HG03342 (cell line): Measurements from ENCODE around the gene FOXD4.
"Not testable (repeated sequence)": the region's sequence is repeated elsewhere in the genome, so short reads cannot be mapped to it uniquely, and the experiment has no call there.

Source experiments
- ATAC-seq: cut with Tn5 transposase; IDR thresholded peaks from one replicate; pipeline ENCODE4 v1.9.1; 2021; ENCODE audit warnings: mild to moderate bottlenecking, moderate library complexity; ENCODE audit not compliant: unreplicated experiment

Gene FOXD4

DNA sequence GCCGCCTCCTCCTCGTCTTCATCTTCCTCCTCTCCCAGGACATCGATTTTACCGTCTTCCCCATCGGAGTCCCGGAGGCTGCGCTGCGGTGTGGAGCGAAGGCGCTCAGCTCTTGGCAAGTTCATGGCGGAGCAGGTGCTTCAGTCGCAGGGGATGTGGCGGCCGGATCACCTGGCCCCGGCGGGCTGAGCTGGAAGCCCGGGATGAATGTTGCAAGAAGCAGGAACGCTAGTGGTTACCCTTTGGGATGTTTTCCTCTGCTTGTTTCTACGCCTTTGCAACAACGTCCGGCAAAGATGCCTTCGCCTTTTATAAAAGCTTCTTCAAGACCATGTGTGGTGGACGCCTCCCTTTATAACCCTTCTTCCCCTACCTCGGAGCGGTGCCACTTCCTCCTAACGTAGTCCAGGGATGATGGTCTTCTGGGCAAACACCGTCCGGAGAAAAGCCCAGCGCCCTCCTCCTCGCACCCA, at the start of gene FOXD4:
Gene FOXD4, minus strand, starts transcription at position 423 of the 473 bp plus-strand sequence. Its CDS starts 298 bp downstream, at position 125.
- not testable (repeated sequence) for ATAC-seq

DNA sequence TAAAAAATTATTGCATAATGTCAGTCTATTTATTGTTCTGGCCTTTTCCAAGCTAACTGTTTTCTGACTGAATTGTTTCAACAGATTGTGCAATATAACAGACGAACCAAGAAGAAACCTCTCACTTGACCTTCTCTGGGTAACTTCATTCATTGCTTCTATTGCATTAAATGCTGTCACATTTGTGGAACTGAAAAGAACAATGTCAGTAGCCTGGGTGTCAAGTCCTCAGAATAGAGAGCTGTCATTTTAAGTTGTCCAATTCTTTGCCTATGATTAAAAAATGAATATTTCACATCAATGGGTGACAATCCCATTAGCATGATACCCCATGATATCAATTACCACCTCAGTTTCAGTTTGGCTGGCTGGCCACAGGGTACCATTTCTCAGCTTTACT, 41.7 kb upstream of the FOXD4 start:
- not testable (repeated sequence) for ATAC-seq

DNA sequence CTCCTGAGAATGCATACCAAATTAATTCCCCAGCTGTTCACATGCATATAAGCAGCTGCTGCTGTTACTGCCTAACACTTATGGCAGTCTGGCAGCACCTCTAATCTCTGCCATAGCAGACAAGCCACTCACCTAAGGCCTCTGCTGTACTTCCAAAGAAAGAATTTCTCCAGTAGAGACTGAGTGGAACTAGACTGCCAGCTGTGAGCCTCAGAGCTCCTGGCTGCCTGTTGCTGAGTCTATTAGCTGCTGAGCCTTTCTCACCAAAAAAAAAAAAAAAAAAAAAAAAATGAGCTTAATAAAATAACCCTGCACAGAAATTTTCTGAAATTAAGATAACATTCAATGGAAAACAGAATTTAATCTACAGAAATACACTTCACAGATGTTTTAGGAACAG, 33.0 kb upstream of the FOXD4 start:
- not testable (repeated sequence) for ATAC-seq

DNA sequence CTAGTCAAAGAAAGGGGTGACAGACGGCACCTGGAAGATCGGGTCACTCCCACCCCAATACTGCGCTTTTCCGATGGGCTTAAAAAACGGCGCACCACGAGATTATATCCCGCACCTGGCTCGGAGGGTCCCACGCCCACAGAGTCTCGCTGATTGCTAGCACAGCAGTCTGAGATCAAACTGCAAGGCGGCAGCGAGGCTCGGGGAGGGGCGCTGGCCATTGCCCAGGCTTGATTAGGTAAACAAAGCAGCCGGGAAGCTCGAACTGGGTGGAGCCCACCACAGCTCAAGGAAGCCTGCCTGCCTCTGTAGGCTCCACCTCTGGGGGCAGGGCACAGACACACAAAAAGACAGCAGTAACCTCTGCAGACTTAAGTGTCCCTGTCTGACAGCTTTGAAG, 21.7 kb upstream of the FOXD4 start:
- not testable (repeated sequence) for ATAC-seq

DNA sequence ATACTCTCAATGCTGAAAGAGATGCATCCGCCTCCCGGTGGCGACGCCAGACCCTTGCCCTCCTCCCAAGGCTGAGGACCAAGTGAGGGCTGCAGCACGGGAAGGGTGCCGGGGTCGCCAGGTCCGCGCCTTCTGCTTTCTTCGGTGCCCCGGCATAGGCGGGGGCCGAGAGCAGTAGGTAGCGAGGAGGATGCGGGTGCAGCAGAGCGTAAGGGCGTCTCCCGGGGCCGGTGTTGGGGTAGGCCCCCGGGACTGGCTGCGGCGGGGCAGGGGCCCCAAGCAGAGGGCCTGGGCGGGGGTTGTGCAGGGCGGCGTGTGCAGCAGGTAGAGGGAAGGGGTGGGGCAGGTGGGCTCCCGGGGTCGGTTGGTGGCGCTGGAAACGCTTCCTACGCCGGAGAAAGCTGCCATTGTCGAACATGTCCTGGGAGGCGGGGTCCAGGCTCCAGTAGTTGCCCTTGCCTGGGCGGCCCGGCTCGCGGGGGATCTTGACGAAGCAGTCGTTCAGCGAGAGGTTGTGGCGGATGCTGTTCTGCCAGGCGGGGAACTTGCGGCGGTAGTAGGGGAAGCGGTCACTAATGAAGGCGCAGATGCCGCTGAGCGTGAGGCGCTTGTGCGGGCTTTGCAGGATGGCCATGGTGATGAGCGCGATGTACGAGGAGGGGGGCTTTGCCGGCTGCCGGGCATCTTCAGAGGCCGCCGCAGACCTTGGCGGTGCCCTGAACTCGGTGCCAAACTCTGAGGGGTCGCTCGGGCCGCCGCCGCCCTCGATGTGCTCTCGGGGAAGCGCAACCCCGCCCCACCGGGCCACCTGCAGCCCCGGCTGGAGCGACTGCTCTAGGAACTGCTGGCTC, 848 bp downstream of the FOXD4 start:
- ATAC-seq: not testable (repeated sequence)

DNA sequence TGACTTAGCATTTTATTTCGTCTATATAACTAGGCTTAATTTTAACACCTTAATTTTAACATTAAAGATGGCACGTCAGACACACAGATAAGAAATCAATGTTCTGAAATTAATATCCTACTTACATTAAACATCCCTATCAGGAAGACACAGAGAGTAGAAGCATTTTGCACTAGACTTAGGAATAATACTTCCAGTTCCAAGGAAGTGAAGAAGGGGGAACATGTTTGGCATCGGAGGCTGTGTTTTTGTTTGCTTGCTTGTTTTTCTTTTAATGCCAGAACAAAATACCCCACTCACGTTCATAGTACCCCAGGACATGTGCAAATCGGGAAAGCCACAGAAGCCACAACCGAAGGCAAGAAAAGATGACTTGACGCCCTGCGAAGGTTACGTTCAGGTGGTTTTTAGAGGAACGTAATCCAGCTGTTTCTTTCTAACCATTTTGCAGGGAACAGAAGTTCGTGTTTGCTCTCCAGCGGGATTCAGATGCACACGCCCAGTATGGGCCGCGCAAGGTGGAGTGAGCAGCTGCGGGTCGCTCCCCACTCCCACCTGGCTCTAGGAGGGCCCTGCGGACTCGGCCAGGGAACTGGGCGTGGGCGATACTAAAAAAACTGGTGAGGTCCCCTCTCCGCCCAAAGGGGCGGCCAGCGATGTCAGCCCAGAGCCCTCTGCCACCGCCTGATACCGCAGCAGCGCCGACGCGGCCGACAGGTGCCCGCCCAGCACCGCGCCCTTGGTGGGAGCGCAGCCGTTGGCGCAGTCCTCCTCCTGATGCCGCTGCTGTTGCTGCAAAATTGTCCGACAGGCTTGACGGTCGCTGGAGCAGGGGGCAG, 1.8 kb downstream of the FOXD4 start:
- ATAC-seq: not testable (repeated sequence)

DNA sequence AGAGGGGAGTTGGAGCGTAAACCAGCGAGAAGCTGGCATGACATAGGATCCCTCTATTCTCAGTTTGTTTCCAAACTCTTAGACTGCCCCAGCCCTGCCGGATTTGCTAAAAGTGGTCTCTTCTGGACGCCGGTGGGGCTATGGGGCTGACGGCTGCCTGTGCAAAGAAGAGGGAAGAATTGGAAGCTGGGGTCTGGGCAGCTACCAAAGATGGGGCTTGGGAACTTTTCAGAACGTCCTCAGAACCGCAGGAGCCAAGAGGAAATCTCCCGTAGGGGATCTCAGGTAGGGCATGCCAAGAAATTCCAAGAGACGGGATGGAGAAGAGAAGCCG, 3.1 kb downstream of the FOXD4 start:
- not testable (repeated sequence) for ATAC-seq

DNA sequence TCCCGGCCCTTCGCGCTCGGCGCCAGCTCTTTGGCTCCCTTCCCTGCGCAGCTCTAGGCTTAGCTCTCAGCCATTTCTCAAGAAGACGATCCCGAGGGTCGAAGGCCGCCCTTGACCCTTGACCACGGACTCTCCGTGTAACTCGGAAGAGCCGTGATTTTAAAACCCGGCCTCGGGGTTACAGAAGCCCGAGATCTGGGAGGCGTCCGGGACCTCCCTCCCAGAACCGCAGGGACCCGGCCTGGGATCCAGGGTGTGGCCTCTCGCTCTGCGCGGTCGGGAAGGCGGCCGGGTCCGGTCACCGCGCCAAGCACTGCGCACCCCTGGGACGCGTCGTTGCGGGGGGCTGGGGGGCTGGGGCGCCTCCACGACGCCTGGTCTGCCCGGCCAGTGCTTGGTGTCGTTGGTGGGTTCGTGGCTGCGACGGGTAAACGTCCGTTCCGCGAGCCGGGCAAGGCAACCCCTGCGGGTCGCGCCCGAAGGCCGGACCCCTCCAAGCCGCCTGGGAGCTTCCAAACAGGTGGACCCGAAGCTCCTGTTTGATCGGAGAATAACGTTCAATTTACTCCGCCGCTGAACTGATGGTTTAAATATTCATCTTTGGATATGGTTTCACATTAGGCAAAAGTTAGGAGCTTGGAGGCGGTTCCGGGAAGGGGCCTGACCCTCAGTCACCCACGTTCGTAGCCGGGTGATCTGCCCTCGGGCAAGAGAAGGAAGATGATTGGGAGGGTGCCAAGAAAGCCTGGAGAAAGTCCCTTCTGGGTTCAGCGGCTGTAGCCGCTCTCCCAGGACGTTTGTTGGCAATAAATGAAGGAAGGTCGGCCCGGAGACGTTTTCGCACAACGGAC, 3.7 kb downstream of the FOXD4 start:
- not testable (repeated sequence) for ATAC-seq

DNA sequence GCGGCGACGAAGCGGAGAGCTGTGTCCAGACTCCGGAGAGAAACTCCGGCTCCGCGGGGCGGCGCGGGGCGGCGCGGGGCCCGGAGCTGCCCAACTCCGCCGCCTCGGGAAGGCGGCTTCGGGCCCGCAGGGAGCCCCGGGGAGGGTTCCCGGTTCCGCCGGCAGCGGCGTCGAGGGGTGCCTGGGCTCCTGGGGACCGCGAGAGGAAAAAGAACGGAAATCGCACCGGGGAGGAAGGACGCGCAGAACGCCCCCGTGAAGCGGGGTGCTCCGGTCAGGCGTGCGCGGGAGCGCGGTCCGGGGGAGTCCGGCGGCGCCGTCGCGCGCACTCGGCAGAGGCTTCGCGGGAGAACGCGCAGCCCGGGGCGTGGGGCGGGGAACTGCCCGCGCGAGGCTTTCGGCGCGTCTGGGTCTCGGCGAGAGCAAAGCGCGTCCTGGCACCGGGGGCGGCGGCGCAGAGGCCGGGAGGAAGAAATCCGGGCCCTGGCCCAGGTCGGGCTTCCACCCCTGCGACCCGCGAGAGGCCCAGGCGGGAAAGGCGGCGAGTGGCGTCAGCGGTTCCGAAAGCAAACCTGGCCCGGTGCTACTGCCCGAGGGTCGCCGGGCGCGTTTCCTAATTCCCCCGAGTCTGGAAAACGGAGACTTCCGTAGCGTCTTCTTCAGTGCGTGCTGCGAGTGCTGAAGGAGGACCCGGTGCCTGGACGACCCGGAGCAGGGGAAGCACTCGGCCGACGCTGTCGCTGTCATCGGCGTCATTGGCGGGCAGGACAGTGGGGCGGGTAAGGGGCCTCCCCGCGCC, 4.5 kb downstream of the FOXD4 start:
- not testable (repeated sequence) for ATAC-seq

DNA sequence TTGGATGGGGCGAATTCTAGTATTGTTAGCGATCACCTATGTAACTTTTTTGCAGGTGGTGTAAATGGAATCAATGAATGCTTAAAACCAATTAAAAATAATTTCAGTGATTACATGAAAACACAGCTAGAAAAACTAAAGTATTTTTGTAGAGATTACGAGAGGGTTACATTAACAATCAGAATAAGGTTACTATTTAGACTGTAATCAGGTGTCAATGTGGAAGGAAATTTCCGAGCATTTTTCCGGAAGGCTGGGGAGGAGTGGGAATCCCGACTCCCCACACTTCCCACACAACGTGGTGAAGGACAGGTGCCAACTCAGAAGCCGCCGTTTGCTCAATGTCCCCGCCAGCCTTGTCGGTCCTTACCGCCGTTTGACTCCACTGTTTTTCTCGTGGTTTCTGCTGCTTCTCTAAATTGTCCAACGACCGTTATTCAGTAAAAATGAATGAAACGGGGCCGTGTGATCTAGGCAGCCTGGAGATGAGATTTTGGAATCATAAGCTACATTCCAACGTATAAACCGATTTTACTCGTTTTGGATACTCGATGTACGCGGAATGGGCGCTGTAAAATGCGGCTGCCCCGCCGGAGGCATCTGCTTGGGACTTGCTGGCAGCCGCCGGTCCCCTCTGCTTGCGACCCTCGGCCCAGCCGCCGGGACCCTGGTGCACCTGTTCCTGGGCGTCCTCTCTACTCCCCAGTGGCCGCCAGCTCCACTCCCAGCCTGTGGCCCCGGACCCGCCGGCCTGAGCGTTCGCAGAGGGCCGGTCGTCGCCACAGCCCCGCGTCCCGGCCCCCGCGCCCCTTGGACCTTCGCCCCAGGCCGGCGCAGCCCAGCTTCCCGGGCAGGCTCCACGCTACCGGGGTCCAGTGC, 5.4 kb downstream of the FOXD4 start:
- ATAC-seq: not testable (repeated sequence)

DNA sequence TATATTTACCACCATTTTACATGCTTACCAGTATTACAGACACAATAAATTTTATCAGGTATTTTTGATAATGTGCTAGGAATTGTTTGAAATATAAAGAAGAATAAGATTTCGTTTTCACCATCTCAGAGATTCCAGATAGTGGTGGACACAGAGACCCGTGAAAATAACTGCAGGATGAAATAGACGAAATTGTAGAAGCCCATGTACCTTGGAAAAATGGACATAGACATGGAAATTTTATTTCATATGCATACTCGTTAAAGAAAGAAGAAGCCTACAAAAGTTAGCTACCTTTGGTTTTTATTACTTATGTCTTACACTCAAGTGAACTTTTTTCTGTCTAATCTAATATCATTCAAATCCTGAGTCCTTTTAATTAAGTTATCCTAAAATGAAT, 7.5 kb downstream of the FOXD4 start:
- not testable (repeated sequence) for ATAC-seq

DNA sequence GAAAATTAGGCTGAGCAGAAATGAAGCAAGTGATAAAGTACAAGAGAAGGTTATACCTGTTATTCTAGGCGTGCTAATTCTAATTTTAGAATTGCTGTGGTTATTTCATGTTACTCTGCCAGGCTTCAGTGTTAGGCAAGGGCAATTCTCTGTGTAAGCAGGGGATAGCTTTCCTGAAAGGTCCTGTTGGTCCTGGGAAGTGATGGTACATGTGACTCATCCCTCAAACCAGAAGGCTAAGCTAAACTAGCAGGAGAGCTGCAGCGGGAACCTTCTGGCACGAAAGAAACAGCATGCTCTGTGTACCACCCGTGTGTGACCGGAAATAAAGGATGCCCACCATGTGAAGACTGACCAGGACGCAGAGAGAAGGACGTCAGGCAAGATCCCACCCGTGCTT, 8.7 kb downstream of the FOXD4 start:
- ATAC-seq: not testable (repeated sequence)

DNA sequence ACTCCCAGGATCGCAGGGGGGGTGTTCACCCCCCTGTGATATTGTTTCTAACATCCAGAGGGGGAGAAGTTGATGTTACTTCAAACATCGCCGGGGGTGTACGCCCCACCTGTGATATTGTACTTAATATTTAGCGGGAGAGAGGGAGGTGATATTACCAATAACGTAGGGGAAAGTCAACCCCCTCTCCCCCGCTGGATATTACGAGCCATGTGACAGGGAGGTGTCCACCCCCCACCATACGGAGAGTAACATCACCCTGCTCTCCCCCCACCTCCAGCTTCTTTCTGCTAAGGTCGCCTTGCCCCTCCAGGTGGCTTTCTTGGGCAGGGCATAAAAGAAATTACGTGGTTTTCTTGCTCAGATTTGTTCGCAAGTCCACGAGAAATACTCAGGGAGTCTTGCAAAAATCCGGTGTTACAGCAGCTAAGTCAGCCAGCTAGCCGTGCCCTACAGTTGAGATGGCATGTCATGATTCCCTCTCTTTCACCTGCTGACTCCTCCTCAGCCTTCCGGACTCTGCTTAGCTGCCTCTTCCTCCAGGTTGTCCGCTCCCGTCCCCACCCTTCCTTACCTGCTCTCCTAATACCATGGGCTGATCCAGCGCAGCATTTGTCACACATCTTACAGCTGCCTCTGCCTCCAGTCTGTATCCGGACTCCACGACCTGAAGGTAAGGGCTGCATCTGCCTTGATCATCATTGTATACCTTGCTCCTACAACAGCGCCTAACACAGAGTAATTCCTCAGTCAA, 9.3 kb downstream of the FOXD4 start:
- ATAC-seq: not testable (repeated sequence)

DNA sequence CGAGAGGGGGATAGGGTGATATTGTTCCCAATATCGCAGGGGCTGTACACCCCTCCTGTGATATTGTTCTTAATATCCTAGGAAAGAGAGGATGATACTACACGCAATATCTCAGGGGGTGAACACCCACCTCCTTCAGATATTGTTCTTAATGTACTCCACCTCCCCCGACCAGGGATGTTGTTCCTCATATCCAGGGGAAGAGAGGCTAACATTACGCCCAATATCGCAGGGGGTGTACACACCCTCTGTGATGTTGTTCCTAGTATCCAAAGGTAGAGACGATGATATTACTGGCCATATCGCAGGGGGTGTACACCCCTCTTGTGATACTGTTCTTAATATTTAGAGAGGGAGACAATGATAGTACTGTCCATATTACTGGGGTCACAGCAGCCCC, 12.2 kb downstream of the FOXD4 start:
- ATAC-seq: not testable (repeated sequence)

DNA sequence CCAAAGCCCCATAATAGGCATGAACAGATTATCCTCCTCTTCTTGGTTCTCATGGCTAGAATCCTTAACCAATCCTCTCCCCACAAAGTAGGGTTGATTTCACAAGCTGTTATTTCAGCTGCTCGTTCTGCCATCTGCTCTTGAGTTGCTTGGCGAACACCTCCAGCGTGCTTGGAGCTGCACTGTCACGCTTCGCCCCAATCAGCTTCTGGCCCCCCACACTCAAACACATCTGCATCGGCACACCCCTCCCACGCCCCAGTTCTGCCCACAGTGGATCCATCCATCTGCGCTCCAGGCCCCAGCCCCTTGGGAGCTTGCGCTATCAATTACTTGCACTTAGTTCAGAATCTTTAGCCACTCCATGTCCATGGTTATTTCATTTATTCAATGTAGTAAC, 17.8 kb downstream of the FOXD4 start:
- ATAC-seq: not testable (repeated sequence)

DNA sequence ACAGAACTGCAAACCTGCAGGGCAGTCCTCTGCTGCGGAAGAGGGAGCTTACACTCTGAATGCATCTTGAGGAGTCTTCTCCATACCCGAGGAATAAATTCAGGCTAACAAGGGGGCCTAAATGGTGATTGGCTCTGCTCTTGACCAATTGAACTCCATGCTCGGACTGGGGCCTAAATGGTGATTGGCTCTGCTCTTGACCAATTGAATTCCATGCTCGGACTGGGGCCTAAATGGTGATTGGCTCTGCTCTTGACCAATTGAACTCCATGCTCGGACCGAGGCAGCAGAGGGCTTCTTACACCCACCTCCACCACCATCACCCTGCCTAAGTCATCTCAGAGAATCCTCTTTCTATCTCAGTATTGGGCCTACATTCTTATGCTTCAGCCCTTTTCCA, 18.4 kb downstream of the FOXD4 start:
- not testable (repeated sequence) for ATAC-seq

DNA sequence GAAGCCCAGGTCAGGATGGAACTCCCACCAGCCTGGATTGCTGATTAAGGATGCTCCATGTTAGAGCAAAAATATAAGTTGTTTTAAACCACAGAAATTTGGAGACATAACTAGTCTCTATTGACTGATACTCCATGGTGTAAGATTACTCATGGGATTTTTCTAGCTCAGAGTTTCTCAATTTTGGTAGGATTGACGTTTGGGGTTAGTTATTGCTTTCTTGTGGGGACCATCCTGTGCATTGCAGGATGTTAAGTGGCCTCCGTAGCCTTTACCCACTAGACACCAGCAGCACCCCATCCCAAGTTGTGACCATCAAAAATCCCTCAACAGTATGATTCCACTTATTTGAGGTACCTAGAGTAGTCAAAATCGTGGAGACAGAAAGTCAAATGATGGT, 19.4 kb downstream of the FOXD4 start:
- not testable (repeated sequence) for ATAC-seq

DNA sequence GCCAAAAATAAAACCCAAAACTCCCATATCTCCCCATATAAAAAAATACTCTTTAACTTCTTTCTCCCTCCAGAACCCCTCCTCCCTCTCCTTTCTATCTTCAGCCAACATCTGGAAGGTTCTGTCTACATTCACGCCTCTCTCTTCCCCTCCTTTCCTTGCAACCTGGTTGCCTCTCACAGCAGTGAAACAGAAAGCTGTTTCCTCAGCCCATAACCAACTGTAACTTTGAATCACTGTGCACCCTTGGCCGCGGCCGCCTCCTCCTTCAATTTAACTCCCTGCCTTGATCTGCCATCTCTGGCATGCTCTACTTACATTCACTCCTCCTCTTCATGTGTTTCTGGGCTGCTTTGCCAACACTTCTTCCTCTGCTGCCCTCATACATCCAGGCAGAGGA, 23.2 kb downstream of the FOXD4 start:
- ATAC-seq: not testable (repeated sequence)
